ENCODE data around the gene ARSB.

DNA sequence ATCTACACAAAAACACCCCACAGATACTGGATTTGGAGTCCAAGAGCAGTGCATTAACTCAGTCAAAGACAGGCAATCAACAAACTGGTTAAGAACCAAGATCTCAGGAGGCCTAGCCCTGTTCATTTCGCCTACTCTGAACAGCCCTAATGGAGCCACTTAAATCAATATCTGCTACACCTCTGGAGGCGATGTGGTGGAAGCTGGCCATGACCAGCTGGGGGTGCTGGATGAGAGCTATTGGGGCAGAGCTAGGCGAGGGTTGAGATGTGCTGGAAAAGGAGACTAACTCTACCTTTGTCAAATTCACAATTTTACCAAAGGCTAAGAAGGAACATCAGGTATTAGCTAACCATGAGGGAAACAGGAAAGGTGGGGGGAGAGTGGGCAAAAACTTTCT, 23.3 kb upstream of the ARSB start:
- TF ChIP-seq, protein P1, sequence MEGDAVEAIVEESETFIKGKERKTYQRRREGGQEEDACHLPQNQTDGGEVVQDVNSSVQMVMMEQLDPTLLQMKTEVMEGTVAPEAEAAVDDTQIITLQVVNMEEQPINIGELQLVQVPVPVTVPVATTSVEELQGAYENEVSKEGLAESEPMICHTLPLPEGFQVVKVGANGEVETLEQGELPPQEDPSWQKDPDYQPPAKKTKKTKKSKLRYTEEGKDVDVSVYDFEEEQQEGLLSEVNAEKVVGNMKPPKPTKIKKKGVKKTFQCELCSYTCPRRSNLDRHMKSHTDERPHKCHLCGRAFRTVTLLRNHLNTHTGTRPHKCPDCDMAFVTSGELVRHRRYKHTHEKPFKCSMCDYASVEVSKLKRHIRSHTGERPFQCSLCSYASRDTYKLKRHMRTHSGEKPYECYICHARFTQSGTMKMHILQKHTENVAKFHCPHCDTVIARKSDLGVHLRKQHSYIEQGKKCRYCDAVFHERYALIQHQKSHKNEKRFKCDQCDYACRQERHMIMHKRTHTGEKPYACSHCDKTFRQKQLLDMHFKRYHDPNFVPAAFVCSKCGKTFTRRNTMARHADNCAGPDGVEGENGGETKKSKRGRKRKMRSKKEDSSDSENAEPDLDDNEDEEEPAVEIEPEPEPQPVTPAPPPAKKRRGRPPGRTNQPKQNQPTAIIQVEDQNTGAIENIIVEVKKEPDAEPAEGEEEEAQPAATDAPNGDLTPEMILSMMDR (IDR thresholded peaks at IDR 0.05; ENCODE audit: low read depth, low read length, poor library complexity, severe bottlenecking): no peak
- no peak for TF ChIP-seq EZH2phosphoT487 (IDR thresholded peaks at IDR 0.05; ENCODE audit: borderline replicate concordance, low read length)
